Endothelial cell (in vitro differentiated cells): ENCODE data around the gene NEUROD4. TPM values are rescaled to one million over a fixed set of nuclear protein-coding genes. Genes with fewer than 3 reads are reported as not detected.

Source experiments
- DNase-seq: peaks from one replicate; pipeline ENCODE4 v3.0.0; 2021; ENCODE audit warnings: low spot score
- H3K27ac Mint-ChIP-seq: one replicate; pipeline ENCODE4 v1.8.0; 2021; ENCODE audit warnings: mixed read lengths, inconsistent platforms; ENCODE audit not compliant: unreplicated experiment
- H3K27me3 Mint-ChIP-seq: one replicate; pipeline ENCODE4 v1.8.0; 2021; ENCODE audit warnings: mild to moderate bottlenecking, moderate library complexity, mixed read lengths, inconsistent platforms; ENCODE audit not compliant: unreplicated experiment
- H3K36me3 Mint-ChIP-seq: one replicate; pipeline ENCODE4 v1.8.0; 2021; ENCODE audit warnings: mild to moderate bottlenecking, low read depth, mixed read lengths, inconsistent platforms; ENCODE audit not compliant: unreplicated experiment
- H3K4me1 Mint-ChIP-seq: one replicate; pipeline ENCODE4 v1.8.0; 2021; ENCODE audit warnings: mild to moderate bottlenecking, mixed read lengths, inconsistent platforms; ENCODE audit not compliant: unreplicated experiment
- H3K4me3 Mint-ChIP-seq: one replicate; pipeline ENCODE4 v1.8.0; 2021; ENCODE audit warnings: mild to moderate bottlenecking, mixed read lengths, inconsistent platforms; ENCODE audit not compliant: unreplicated experiment
- H3K9me3 Mint-ChIP-seq: one replicate; pipeline ENCODE4 v1.8.0; 2021; ENCODE audit warnings: mixed read lengths, inconsistent platforms; ENCODE audit not compliant: unreplicated experiment
- total RNA-seq: library from RNA; stranded (reverse); fragmentation: NEBNext Ultra II Directional; extraction: Animal tissue kit (Norgen Biotek cat#: 25700); gene quantifications from one replicate; pipeline ENCODE4 v1.2.1, GENCODE V29; 2021; ENCODE audit not compliant: unreplicated experiment
- TF ChIP-seq, protein P1 (sequence below): fragments of 200-600 bp; sonication (generic); IDR thresholded peaks from one replicate; pipeline ENCODE4 v1.5.0; 2021; ENCODE audit warnings: antibody characterized with exemption; ENCODE audit not compliant: unreplicated experiment

The NEUROD4 gene
- total RNA-seq, 1 donor from 2014 or later, result not detected

DNA sequence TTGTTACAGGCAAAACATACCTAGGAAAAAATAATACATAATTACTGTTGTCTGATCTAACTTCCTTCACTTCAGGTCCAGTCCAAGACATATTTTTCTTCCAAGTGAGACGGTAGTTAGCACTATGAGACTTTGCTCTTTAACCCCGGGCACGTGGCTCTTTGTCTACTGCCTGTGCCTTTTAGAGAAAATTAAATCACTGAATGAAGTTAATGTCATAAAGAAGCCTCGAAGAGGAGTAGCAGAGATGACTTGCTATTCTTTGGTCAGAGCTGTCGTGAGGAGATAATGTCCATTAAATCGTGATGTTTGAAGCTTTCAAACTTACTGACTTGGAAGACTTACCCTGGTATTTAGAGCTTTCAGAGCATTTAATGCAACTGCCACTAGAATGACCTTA, 43.9 kb upstream of the NEUROD4 start:
- Mint-ChIP-seq H3K9me3 (no peaks in the 10 kb centered on the region), H3K36me3 (no peaks in the 10 kb centered on the region), H3K4me1 (peaks cover 30% of the 10 kb centered on the region), H3K4me3 (no peak overlapping the region), H3K27me3 (no peaks in the 10 kb centered on the region), H3K27ac (no peak overlapping the region)
- TF ChIP-seq, protein P1, sequence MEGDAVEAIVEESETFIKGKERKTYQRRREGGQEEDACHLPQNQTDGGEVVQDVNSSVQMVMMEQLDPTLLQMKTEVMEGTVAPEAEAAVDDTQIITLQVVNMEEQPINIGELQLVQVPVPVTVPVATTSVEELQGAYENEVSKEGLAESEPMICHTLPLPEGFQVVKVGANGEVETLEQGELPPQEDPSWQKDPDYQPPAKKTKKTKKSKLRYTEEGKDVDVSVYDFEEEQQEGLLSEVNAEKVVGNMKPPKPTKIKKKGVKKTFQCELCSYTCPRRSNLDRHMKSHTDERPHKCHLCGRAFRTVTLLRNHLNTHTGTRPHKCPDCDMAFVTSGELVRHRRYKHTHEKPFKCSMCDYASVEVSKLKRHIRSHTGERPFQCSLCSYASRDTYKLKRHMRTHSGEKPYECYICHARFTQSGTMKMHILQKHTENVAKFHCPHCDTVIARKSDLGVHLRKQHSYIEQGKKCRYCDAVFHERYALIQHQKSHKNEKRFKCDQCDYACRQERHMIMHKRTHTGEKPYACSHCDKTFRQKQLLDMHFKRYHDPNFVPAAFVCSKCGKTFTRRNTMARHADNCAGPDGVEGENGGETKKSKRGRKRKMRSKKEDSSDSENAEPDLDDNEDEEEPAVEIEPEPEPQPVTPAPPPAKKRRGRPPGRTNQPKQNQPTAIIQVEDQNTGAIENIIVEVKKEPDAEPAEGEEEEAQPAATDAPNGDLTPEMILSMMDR, result no peak
- no peak for DNase-seq

DNA sequence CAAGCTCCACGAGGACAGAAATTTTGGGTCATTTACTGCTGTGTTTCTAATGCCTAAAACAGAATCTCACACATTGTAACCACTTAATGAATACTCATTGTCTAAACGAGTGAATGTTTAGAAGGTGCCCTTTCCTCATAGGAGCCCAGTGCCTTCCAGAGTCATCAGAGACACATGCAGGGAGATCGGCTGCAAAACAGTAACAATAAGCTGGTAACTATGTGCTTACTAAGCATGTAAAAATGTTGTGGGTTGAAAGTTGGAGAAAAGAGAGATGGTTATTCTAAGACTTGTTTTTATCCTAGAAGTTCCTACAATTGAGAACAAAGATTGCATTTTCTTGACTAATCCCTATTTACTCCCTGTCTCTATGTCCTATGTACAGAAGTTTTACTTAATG, 42.6 kb upstream of the NEUROD4 start:
- H3K27ac Mint-ChIP-seq, result no peak overlapping the region
- H3K4me3 Mint-ChIP-seq, result no peak overlapping the region
- peaks cover 30% of the 10 kb centered on the region for H3K4me1 Mint-ChIP-seq
- H3K9me3 Mint-ChIP-seq, result no peaks in the 10 kb centered on the region
- H3K27me3 Mint-ChIP-seq, result no peaks in the 10 kb centered on the region
- DNase-seq, result no peak
- no peaks in the 10 kb centered on the region for H3K36me3 Mint-ChIP-seq
- TF ChIP-seq, protein P1, result no peak

DNA sequence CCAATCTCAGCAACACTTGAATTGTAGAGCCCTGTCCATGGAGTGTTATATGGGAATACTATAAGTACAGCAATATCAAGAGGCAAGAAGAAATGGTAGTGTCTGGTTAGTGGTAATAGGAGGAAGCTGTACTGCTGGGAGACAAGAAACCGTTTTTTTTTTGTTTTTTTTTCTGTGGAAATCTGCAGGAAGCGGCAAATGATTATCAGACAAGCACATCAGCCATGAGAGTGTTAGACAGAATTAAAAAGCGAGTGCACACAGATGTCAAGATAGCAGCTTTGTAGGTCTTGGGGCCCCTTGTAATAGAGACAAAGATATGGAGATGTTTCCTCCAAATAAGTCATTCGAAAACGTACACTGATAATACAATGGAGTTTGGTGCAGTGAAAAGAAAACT, 41.9 kb upstream of the NEUROD4 start:
- no peak for DNase-seq
- Mint-ChIP-seq H3K9me3 (no peaks in the 10 kb centered on the region), H3K27ac (no peak overlapping the region), H3K4me3 (no peak overlapping the region), H3K27me3 (no peaks in the 10 kb centered on the region), H3K4me1 (peaks cover 30% of the 10 kb centered on the region), H3K36me3 (no peaks in the 10 kb centered on the region)
- TF ChIP-seq, protein P1, result no peak

DNA sequence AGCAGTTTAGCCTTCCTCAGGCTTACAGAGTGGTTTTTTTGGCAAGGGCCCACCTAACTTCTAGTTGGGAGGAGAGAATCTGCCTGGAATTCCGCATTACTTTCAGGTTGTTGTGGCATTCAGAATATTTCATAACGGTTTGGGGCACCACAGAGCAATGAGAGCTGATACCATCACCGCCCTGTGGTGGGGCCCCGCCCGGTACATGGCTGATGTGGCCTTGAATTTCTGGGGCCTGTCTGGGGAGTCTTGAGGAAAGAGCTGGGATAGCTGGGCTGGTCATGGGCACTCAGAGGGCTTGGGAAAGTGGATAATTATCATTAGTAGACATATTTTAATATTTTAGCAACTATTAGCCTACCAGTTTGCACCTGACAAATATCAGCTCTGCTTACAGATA, 39.4 kb upstream of the NEUROD4 start:
- Mint-ChIP-seq H3K27me3 (no peaks in the 10 kb centered on the region), H3K4me1 (peaks cover 30% of the 10 kb centered on the region), H3K9me3 (no peaks in the 10 kb centered on the region), H3K27ac (no peak overlapping the region), H3K4me3 (no peak overlapping the region), H3K36me3 (no peaks in the 10 kb centered on the region)
- TF ChIP-seq, protein P1, result no peak
- DNase-seq, result no peak

DNA sequence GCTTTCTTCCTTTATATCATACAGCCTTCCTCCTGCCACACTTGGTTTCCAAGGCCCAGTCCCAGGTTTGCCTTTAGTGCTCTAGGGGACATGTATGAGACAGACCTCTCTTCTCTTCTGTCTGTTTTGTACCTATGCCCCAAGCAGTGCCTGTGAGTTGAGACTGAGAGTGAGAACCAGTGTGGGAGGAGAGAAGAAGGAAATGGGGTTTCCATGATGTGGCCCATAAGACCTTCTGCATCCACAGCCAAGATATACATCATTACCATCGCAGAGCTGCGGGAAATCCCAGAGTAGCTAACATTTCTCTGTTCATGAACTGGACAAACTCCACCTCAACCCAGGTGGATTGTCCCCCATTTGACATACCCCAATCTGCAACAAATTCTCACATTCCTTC, 38.0 kb upstream of the NEUROD4 start:
- DNase-seq, result no peak
- Mint-ChIP-seq H3K9me3 (no peaks in the 10 kb centered on the region), H3K27ac (no peak overlapping the region), H3K4me3 (no peak overlapping the region), H3K27me3 (no peaks in the 10 kb centered on the region), H3K36me3 (no peaks in the 10 kb centered on the region), H3K4me1 (peaks cover 20% of the 10 kb centered on the region)
- TF ChIP-seq, protein P1, result no peak
